CD1c-positive myeloid dendritic cell (primary cell): ENCODE measurements around the gene CSNK2A3.
"Not testable (repeated sequence)": the region's sequence is repeated elsewhere in the genome, so short reads cannot be mapped to it uniquely, and the experiment has no call there.

Source experiments
- DNase-seq: peaks from one replicate; pipeline ENCODE4 v3.0.0-alpha.2; 2016; ENCODE audit errors: extremely low spot score

CSNK2A3 gene

DNA sequence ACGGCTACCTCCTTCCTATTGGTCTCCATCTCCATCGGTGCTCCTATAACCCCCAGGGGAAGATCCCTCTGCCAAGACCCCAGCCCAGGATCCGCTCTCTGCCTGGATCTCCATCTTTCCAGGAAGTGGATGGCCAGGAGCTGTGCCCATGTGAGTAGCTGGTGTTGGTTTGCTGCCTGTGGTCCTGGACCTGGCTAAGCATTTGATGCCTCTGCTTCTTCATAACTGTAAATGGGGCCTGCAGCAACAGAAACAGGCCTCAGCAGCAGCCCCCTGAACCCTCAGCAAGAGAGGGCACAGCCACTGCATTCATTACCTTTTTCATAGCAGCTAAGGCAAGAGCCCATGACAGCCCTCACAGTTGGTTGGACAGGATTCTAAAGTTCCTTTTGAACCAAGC is 26.6 kb upstream of the CSNK2A3 start:
- no peak for DNase-seq

GRCh38 chr11:11378184-11378940 is 25.3 kb upstream of the CSNK2A3 start:
- no peak for DNase-seq

DNA sequence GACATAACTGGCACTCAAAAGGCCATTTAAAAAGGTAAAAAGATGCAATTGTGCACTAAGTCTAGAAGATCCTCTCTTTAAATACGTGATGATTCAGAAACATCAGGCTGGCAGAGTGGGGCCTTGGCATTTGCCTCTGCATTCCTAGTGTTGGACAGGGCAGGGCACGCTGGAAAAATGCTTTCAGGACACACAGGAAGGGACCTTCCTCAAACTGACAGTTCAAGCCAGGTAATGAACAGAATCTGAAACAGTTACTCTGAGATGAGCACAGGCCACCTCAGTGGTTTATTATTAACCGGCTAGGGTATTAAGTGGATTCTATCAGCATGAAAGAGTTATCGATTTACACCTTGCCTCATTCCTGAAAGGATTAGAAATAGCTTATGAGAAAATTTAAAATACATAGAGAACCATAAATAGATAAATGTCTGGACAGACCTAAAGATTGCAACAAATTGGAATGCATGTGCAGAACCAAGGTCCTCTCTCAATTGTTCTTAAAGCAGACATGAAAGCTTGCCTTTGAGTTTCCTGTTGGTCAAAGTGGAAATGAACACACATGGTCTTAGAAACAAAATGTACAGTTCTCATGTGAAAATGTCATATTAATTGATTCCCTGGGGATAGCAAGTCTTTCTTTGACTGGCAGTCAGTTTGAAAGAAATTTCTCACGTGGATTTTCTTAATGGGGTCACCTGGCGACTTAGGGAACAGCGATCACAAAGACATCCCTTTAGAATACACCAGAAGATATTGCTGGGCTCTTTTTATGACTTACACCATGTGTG is 21.5 kb upstream of the CSNK2A3 start:
- DNase-seq = no peak

DNA sequence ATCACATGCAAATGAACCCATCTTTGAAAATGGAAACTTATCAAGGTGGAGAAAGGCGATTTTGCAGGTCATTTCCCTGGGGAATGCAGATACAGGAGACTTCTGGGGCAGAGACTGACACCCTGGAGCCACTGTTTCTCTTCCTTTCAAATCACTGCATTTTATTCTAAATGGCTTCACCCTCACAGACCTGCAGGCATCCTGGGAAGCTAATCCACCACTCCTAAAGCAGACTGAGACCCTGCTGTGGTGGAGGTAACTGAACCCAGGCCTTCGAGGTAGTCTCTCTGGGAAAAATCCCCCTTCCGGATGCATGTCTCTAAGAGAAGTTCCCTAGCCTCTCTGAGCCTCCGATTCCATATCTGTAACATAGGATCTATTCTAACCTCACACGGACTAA is 20.9 kb upstream of the CSNK2A3 start:
- no peak for DNase-seq

DNA sequence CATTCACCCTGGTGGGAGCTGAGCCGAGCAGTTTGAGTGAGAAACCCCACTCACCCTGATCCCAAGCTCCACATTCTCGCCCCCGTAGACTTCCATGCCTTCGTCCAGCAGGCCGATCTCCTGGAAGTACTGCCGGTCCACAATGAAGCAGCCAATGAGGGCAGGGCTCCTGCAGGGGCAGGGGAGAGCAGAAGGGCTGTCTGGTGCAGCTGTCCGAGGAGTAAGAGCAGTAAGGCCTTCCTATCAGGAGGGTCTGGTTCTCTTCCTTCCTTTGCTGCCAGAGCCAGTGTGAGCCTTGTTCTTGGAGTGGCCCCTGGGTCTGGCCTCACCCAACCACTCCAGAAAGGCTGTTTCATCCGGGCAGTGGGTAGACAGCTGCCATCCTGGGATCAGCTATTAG is 19.4 kb upstream of the CSNK2A3 start:
- DNase-seq = no peak

- DNase-seq = no peak
Measured at GRCh38 chr11:11370962-11371303, 17.9 kb upstream of the CSNK2A3 start.

DNA sequence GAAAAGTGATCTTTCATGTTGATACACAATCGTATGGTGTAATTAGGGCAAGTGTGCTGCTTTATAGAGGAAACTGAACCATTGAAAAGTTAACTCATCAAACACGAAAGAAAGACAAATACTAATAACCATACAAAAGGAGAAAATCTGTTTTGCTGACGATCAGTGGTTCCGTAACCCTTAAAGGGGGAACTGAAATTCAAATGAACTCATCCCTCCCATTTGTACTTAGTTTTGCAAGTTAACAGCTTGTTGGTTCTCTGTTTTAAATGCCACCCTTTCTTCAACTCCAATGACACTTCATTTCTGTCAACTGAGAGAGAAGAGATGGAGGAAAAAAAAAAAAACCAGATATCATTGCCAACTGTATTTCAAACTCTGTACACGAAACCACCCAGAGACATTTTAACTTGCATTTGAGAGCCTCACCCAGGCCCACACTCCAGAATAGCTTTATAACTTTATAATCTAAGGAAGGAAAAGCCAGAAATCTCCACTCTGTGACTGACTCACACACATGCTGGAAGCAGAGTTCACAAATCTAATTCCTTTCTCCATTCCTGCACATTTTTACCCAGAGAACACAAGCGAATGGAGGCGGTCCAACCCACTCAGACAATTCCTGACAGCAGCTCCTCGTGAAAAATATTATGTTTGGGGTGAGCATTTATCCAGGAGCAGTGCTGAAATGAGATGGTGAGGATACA is 17.4 kb upstream of the CSNK2A3 start:
- peak; percentile 87 for DNase-seq

DNA sequence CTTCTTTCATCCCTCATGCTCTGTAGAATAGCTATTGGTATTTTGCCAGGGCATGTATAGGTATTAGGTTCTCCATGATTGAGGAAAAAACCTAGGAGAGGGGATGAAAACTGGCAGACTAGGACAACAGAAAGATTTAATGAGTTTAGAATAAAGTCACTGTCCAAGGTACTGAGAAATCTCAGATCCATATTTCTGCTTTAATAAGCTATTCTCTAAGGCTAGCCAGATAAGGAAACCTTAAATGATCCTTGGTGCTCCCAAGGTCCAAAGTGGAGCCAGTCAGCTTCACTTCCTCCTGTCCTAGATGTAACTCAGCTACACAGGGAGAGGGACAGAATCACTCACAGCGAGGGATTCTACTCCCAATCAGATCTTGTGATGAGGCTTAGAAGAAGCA is 13.7 kb upstream of the CSNK2A3 start:
- DNase-seq = no peak

GRCh38 chr11:11363674-11364073 is 10.6 kb upstream of the CSNK2A3 start:
- no peak for DNase-seq

- no peak for DNase-seq
Measured at GRCh38 chr11:11359611-11360010, 6.6 kb upstream of the CSNK2A3 start.

DNA sequence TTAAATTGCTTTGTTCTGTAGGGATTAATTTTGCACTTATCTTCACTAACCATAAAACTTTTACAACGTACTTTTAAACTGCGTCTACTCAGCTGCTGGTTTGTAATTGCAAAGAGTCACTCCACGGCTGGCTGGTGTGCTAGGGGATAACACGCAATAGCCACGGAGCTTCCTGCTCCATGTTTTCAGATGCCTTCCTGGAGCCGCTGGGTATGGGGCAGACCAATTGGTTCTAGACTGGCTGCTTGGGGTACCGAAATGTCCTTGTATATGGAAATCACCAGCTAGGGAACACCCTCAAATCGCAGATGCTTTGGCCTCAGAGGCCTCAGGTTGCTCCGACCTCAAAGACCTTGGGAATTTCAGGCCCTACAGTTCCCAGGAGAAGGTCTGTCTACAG is 3.8 kb upstream of the CSNK2A3 start:
- no peak for DNase-seq

- DNase-seq = not testable (repeated sequence)
Measured at GRCh38 chr11:11351851-11352250, 1.2 kb downstream of the CSNK2A3 start.

GRCh38 chr11:11351042-11351586 is 1.9 kb downstream of the CSNK2A3 start:
- DNase-seq = peak; percentile 38

GRCh38 chr11:11349870-11350337 is 3.1 kb downstream of the CSNK2A3 start:
- DNase-seq = no peak

DNA sequence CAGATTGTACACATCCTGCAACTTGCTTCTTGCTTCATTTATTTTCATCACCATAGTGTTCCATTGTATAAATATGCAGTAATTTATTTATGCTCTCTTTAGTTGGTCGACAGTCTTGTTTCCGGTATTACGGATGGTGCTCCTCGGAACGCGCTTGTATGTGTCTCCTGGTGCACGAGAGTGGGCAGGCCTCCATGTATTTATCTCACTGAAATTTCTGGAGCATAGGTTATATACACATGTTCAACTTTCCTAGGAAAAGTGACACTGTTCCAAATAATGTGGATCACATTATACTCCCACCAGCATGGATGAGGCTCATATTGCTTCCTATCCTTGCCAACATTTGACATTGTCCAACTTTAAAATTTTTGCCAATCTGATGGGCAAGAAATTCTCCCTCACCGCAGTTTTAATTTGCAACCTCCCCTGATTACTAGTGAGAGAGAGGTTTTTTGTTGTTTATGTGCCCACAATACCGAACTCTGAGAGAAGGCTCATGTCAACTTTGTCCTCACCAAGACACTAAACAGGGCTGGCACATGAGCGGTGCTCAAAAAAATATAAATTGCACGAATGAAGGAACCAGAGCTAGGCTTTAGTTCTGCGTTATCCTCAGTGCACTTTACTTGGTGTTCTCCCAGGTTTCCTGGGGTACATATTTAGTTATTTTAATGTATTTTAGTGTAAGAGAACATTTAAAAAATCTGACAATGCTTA is 3.8 kb downstream of the CSNK2A3 start:
- no peak for DNase-seq

DNA sequence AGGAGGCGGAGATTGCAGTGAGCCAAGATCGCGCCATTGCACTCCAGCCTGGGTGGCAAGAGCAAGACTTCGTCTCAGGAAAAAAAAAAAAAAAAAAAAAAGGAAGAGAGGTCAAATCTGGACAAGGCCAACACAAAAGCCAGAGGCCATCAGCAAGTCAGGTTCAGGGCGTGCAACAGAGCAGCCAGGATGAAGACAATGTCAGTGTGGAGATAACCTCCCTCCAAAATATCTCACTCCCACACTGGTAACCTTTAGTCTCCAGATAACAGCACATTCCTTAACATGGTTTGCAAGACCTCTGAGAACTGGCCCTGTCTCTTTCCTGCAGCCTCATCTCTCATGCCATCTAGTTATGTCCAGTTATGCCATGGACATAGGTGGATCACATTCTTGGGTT is 4.7 kb downstream of the CSNK2A3 start:
- no peak for DNase-seq

- DNase-seq = no peak
Measured at GRCh38 chr11:11347592-11347991, 5.5 kb downstream of the CSNK2A3 start.

- no peak for DNase-seq
Measured at GRCh38 chr11:11346303-11346702, 6.7 kb downstream of the CSNK2A3 start.

GRCh38 chr11:11345099-11345498 is 8.0 kb downstream of the CSNK2A3 start:
- no peak for DNase-seq

- peak; percentile 24 for DNase-seq
Measured at GRCh38 chr11:11344045-11344444, 9.0 kb downstream of the CSNK2A3 start.

- DNase-seq = no peak
Measured at GRCh38 chr11:11338304-11338703, 14.7 kb downstream of the CSNK2A3 start.

DNA sequence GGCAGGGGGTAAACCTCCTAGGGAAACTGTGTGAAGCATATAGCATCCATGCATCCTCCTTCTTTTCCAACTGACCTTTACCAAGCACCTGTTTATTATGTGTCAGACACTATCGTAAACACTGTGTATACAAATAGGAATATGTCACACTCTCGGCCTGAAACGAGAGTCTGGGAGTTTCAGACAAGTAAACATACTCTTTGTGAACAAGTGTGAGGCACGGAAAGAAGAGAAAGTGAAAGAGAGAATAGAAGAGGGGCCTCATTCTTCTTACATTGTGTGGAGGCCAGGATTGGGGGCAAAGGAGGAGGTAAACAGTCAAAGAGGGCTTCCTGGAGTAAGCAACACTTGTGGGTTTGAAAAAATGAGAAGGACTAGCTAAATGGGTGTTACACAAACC is 16.4 kb downstream of the CSNK2A3 start:
- no peak for DNase-seq
